A549 (cell line): Measurements from ENCODE around the gene CTIF. TPM values are rescaled to one million over a fixed set of nuclear protein-coding genes. Genes with fewer than 3 reads are reported as not detected.

Experiments
- ATAC-seq, 2 experiments: fragments of 200-7000 bp in 1 of 2; fragments of >200 bp in 1 of 2; cut with Nextera tagmentation in 1 of 2; cut with Tn5 transposase in 1 of 2; 3 replicates each; pipeline versions ENCODE4 v1.8.0 to v1.9.1; 2018 to 2020; ENCODE audit warnings: mild to moderate bottlenecking in 1 of 2, moderate library complexity in 1 of 2
- CTCF ChIA-PET: fragments of 300-600 bp; sonication (Branson Sonifier 250); formaldehyde crosslinking; extraction: SDS; loops from one replicate; lab custom pipeline; 2021; ENCODE audit warnings: antibody characterized with exemption, inconsistent platforms; lab: Yijun Ruan, JAX
- POLR2A ChIA-PET: fragments of 350-600 bp; formaldehyde crosslinking; extraction: SDS; loops from one replicate; lab custom pipeline; 2021; ENCODE audit warnings: antibody characterized with exemption, inconsistent platforms; lab: Yijun Ruan, JAX
- DNase-seq, 2 experiments: peaks; one replicate each; pipeline versions ENCODE4 v3.0.0 to v3.0.0-alpha.2; 2011 to 2016; ENCODE audit warnings: low read depth in 1 of 2, low spot score in 1 of 2
- FAIRE-seq: peaks from 2 replicates; lab custom pipeline; 2011; peaks lifted over from hg19 to GRCh38; lab: Jason Lieb, UNC
- H3K27ac ChIP-seq, 2 experiments: fragments of >200 bp; sonication (Bioruptor Twin); formaldehyde crosslinking; 3 replicates each; pipeline ENCODE4 v1.5.1; 2016 to 2017
- H3K4me1 ChIP-seq: fragments of >200 bp; sonication (Bioruptor Twin); formaldehyde crosslinking; 3 replicates; pipeline ENCODE4 v1.6.1; 2016
- H3K4me2 ChIP-seq: fragments of >200 bp; sonication (Bioruptor Twin); formaldehyde crosslinking; 3 replicates; pipeline ENCODE4 v1.6.1; 2016
- H3K4me3 ChIP-seq: fragments of >200 bp; sonication (Bioruptor Twin); formaldehyde crosslinking; 3 replicates; pipeline ENCODE4 v1.5.1; 2016
- H3K9me3 ChIP-seq: fragments of >200 bp; sonication (Bioruptor Twin); formaldehyde crosslinking; 3 replicates; pipeline ENCODE4 v1.6.1; 2016
- EHMT2 ChIP-seq: fragments of 200-600 bp; sonication (generic); IDR thresholded peaks from 2 replicates; pipeline ENCODE4 v1.6.1; 2016; ENCODE audit warnings: antibody characterized with exemption, low read depth, mild to moderate bottlenecking, moderate library complexity
- EP300 ChIP-seq, 2 experiments: fragments of >200 bp; sonication (Bioruptor Twin); formaldehyde crosslinking; IDR thresholded peaks; 2 replicates in 1 of 2; 3 replicates in 1 of 2; pipeline ENCODE4 v1.6.1; 2016 to 2017
- HDAC2 ChIP-seq: fragments of 200-600 bp; sonication (generic); IDR thresholded peaks from 2 replicates; pipeline ENCODE4 v1.6.1; 2016
- HOXB13 ChIP-seq: fragments of 250-450 bp; sonication (Bioruptor Pico); IDR thresholded peaks from 2 replicates; pipeline ENCODE4 v1.5.0; 2020; ENCODE audit warnings: low read depth, mild to moderate bottlenecking, moderate library complexity
- JUN ChIP-seq, 2 experiments: fragments of >200 bp; sonication (Bioruptor Twin); formaldehyde crosslinking; IDR thresholded peaks; 2 replicates in 1 of 2; 3 replicates in 1 of 2; pipeline ENCODE4 v1.6.1; 2016 to 2017
- KDM1A ChIP-seq: fragments of 200-600 bp; sonication (generic); IDR thresholded peaks from 2 replicates; pipeline ENCODE4 v1.6.1; 2016; ENCODE audit warnings: low read depth, mild to moderate bottlenecking
- MAFK ChIP-seq: fragments of 450-650 bp; IDR thresholded peaks from 2 replicates; pipeline ENCODE4 v1.6.1; 2014; ENCODE audit not compliant: partially characterized antibody
- NR3C1 ChIP-seq: fragments of >200 bp; sonication (Bioruptor Twin); formaldehyde crosslinking; IDR thresholded peaks from 3 replicates; pipeline ENCODE4 v1.6.1; 2017
- PHF8 ChIP-seq: fragments of 200-600 bp; sonication (generic); IDR thresholded peaks from 2 replicates; pipeline ENCODE4 v1.6.1; 2016; ENCODE audit warnings: low read depth, mild to moderate bottlenecking, antibody characterized with exemption, moderate library complexity, borderline replicate concordance
- POLR2A ChIP-seq: IDR thresholded peaks from 2 replicates; pipeline ENCODE4 v1.6.1; 2012; ENCODE audit warnings: mild to moderate bottlenecking, low read length
- POLR2AphosphoS2 ChIP-seq: conservative IDR thresholded peaks from 2 replicates; pipeline ENCODE4 v1.6.1; 2012; ENCODE audit warnings: low read length, improper control_type of control experiment, inconsistent platforms
- RAD21 ChIP-seq, 2 experiments: fragments of >200 bp in 1 of 2; sonication (Bioruptor Twin) in 1 of 2; formaldehyde crosslinking in 1 of 2; IDR thresholded peaks in 1 of 2; conservative IDR thresholded peaks in 1 of 2; 2 replicates in 1 of 2; 3 replicates in 1 of 2; pipeline ENCODE4 v1.6.1; 2012 to 2018; ENCODE audit warnings: inconsistent platforms in 1 of 2
- RNF2 ChIP-seq: fragments of 200-600 bp; sonication (generic); IDR thresholded peaks from 2 replicates; pipeline ENCODE4 v1.6.1; 2016; ENCODE audit warnings: low read depth, mild to moderate bottlenecking, antibody characterized with exemption, moderate library complexity, borderline replicate concordance
- SMC3 ChIP-seq: fragments of >200 bp; sonication (Bioruptor Twin); formaldehyde crosslinking; IDR thresholded peaks from 3 replicates; pipeline ENCODE4 v1.6.1; 2018; ENCODE audit warnings: inconsistent platforms
- ZC3H11A ChIP-seq: fragments of 450-650 bp; IDR thresholded peaks from 2 replicates; pipeline ENCODE4 v1.6.1; 2014; ENCODE audit warnings: antibody characterized with exemption, mild to moderate bottlenecking
- WGBS: methylation state at CpG from one replicate; pipeline ENCODE4 v1.1.6; 2017; ENCODE audit errors: missing lambda C conversion rate; 5-methylcytosine and 5-hydroxymethylcytosine counted together
- polyA plus RNA-seq, 4 experiments: library from polyadenylated mRNA; depleted of rRNA in 3 of 4; stranded (reverse); fragments of >200 nt; fragmentation: RNase III in 1 of 4; extraction: RNeasy Plus Mini Kit Qiagen cat#74134 plus additional on column Dnase treatment in 1 of 4; gene quantifications; 2 replicates in 3 of 4; 3 replicates in 1 of 4; pipeline ENCODE4 v1.2.3, GENCODE V29; 2011 to 2017
- TF ChIP-seq, protein P1 (sequence below): fragments of 450-650 bp; IDR thresholded peaks from 2 replicates; pipeline ENCODE4 v1.6.1; 2014; ENCODE audit warnings: antibody characterized with exemption
- TF ChIP-seq, protein P2 (sequence below): fragments of 200-600 bp; sonication (generic); IDR thresholded peaks from 2 replicates; pipeline ENCODE4 v1.6.1; 2016; ENCODE audit warnings: antibody characterized with exemption, mild to moderate bottlenecking, moderate library complexity
- TF ChIP-seq, protein P3 (sequence below): fragments of >200 bp; sonication (Bioruptor Twin); formaldehyde crosslinking; IDR thresholded peaks from 3 replicates; pipeline ENCODE4 v1.5.1; 2016
- TF ChIP-seq, protein P4 (sequence below): IDR thresholded peaks from 2 replicates; pipeline ENCODE4 v1.6.1; 2012; ENCODE audit warnings: low read depth, borderline replicate concordance
- TF ChIP-seq, protein P5 (sequence below): IDR thresholded peaks from 2 replicates; pipeline ENCODE4 v1.6.1; 2012
- TF ChIP-seq, protein P6 (sequence below): fragments of >200 bp; sonication (Bioruptor Twin); formaldehyde crosslinking; IDR thresholded peaks from 2 replicates; pipeline ENCODE4 v1.6.1; 2016
- TF ChIP-seq, protein P7 (sequence below): IDR thresholded peaks from 2 replicates; pipeline ENCODE4 v1.6.1; 2012

Gene CTIF
- polyA plus RNA-seq, 2 of the 4 experiments (the other 2 are of a cell fraction): 17.0 to 24.7 TPM

DNA sequence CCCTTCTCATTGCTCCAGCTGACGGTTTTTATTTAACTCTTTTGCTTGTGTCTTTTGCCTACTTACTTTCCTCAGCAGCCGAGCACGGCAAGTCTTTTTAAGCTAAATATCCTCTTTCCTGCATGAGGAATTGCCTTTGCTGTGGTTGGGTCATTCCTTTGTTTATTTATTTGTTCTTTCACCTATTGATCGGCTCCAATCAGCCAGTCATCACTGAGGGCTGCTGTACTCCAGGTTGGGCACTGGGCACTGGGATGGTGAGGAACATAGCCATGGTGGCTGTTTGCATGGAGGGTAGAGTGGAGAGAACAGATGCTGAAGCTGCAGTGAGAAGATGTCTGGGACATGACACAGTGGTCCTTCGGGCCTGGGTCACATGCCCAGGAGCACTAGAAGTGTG is 105.2 kb downstream of the CTIF start (continued):
- TF ChIP-seq PHF8 (no peak), SMC3 (no peak), HOXB13 (CRISPR knock-in tag) (no peak), JUN (IDR thresholded peaks at IDR 0.05) (no peak), EHMT2 (no peak), HDAC2 (no peak)

DNA sequence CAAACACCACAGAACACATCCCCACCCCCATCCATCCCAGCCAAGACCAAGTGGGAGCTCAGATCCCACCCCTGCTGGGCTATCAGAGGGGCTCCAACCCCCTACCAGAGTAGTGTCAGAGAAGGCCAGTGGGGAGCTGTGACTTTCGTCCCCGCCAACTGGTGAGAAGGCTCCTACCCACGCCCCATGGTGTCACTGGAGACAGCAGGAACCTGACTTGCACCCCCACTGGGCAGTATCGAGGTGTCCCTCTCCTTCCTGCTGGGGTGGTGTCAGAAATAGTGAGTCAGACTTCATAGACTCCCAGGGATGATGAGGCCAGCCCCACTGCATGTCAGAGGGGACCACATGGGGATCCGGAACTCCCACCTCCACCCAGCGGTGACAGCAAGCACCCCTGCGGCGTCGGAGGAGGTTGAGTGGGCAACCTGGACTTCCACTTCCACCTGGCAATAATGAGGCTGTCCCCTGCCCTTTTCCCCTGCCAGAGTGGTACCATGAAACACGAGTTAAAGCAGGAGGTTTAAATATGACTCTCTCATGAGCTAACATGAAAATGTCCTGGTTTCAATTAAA is 106.7 kb downstream of the CTIF start:
- no peak overlapping the region for H3K27ac ChIP-seq
- ChIA-PET POLR2A (no interaction called here), CTCF (no interaction called here)
- no peak for DNase-seq
- FAIRE-seq: no peak
- no peak overlapping the region for H3K4me2 ChIP-seq
- H3K9me3 ChIP-seq: no peaks in the 10 kb centered on the region
- no peak for ATAC-seq
- 96% methylated on average over 4 of the region's 10 CpGs for WGBS
- TF ChIP-seq RNF2 (no peak), ZC3H11A (no peak), JUN (IDR thresholded peaks at IDR 0.05) (no peak), MAFK (no peak), POLR2AphosphoS2 (no peak), PHF8 (no peak), NR3C1 (no peak)
- TF ChIP-seq, protein P1, sequence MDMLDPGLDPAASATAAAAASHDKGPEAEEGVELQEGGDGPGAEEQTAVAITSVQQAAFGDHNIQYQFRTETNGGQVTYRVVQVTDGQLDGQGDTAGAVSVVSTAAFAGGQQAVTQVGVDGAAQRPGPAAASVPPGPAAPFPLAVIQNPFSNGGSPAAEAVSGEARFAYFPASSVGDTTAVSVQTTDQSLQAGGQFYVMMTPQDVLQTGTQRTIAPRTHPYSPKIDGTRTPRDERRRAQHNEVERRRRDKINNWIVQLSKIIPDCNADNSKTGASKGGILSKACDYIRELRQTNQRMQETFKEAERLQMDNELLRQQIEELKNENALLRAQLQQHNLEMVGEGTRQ: no peak
- TF ChIP-seq, protein P2, sequence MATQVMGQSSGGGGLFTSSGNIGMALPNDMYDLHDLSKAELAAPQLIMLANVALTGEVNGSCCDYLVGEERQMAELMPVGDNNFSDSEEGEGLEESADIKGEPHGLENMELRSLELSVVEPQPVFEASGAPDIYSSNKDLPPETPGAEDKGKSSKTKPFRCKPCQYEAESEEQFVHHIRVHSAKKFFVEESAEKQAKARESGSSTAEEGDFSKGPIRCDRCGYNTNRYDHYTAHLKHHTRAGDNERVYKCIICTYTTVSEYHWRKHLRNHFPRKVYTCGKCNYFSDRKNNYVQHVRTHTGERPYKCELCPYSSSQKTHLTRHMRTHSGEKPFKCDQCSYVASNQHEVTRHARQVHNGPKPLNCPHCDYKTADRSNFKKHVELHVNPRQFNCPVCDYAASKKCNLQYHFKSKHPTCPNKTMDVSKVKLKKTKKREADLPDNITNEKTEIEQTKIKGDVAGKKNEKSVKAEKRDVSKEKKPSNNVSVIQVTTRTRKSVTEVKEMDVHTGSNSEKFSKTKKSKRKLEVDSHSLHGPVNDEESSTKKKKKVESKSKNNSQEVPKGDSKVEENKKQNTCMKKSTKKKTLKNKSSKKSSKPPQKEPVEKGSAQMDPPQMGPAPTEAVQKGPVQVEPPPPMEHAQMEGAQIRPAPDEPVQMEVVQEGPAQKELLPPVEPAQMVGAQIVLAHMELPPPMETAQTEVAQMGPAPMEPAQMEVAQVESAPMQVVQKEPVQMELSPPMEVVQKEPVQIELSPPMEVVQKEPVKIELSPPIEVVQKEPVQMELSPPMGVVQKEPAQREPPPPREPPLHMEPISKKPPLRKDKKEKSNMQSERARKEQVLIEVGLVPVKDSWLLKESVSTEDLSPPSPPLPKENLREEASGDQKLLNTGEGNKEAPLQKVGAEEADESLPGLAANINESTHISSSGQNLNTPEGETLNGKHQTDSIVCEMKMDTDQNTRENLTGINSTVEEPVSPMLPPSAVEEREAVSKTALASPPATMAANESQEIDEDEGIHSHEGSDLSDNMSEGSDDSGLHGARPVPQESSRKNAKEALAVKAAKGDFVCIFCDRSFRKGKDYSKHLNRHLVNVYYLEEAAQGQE: no peak
- TF ChIP-seq, protein P3, sequence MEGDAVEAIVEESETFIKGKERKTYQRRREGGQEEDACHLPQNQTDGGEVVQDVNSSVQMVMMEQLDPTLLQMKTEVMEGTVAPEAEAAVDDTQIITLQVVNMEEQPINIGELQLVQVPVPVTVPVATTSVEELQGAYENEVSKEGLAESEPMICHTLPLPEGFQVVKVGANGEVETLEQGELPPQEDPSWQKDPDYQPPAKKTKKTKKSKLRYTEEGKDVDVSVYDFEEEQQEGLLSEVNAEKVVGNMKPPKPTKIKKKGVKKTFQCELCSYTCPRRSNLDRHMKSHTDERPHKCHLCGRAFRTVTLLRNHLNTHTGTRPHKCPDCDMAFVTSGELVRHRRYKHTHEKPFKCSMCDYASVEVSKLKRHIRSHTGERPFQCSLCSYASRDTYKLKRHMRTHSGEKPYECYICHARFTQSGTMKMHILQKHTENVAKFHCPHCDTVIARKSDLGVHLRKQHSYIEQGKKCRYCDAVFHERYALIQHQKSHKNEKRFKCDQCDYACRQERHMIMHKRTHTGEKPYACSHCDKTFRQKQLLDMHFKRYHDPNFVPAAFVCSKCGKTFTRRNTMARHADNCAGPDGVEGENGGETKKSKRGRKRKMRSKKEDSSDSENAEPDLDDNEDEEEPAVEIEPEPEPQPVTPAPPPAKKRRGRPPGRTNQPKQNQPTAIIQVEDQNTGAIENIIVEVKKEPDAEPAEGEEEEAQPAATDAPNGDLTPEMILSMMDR: no peak
- TF ChIP-seq, protein P4, sequence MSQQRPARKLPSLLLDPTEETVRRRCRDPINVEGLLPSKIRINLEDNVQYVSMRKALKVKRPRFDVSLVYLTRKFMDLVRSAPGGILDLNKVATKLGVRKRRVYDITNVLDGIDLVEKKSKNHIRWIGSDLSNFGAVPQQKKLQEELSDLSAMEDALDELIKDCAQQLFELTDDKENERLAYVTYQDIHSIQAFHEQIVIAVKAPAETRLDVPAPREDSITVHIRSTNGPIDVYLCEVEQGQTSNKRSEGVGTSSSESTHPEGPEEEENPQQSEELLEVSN: no peak
- TF ChIP-seq, protein P5, sequence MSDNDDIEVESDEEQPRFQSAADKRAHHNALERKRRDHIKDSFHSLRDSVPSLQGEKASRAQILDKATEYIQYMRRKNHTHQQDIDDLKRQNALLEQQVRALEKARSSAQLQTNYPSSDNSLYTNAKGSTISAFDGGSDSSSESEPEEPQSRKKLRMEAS: no peak
- TF ChIP-seq, all 56 proteins: peak for 0
- Histone ChIP-seq H3K4me3 (no peak overlapping the region), H3K4me1 (no peaks in the 10 kb centered on the region)

DNA sequence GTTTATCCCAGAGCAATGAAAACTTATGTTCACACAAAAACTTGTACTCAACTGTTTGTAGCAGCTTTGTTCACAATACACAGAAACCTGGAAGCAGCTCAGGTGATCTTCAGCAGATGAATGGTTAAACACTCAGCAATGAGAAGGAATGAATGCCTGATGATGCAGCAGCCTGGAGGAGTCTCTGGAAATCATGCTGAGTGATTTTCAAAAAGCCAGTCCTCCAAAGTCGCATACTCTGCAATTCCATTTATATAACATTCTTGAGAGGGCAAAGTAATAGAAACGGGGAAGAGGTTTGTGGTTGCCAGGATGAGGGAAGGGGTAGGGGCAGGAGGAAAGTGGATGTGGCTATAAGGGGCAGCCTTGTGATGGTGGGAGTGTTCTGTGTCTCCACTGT is 108.1 kb downstream of the CTIF start:
- DNase-seq (no peak), ATAC-seq (no peak), FAIRE-seq (no peak)
- H3K4me3 ChIP-seq: no peak overlapping the region
- CTCF ChIA-PET: no interaction called here
- no peaks in the 10 kb centered on the region for H3K4me1 ChIP-seq
- no peak overlapping the region for H3K27ac ChIP-seq
- H3K9me3 ChIP-seq: no peaks in the 10 kb centered on the region
- H3K4me2 ChIP-seq: no peak overlapping the region
- 90% methylated on average over 2 of the region's 2 CpGs for WGBS
- POLR2A ChIA-PET: no interaction called here
- no peak for TF ChIP-seq EP300 (IDR thresholded peaks at IDR 0.05)
- TF ChIP-seq ZC3H11A: no peak
- no peak for TF ChIP-seq KDM1A
- no peak for TF ChIP-seq POLR2A
- no peak for TF ChIP-seq RAD21 (conservative IDR thresholded peaks at IDR 0.05 in 1 of 2, IDR thresholded peaks at IDR 0.05 in 1 of 2)
- TF ChIP-seq MAFK: no peak
- no peak for TF ChIP-seq RNF2
- TF ChIP-seq, protein P6, sequence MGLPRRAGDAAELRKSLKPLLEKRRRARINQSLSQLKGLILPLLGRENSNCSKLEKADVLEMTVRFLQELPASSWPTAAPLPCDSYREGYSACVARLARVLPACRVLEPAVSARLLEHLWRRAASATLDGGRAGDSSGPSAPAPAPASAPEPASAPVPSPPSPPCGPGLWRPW: no peak
- TF ChIP-seq, protein P7, sequence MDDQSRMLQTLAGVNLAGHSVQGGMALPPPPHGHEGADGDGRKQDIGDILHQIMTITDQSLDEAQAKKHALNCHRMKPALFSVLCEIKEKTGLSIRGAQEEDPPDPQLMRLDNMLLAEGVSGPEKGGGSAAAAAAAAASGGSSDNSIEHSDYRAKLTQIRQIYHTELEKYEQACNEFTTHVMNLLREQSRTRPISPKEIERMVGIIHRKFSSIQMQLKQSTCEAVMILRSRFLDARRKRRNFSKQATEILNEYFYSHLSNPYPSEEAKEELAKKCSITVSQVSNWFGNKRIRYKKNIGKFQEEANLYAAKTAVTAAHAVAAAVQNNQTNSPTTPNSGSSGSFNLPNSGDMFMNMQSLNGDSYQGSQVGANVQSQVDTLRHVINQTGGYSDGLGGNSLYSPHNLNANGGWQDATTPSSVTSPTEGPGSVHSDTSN: no peak
- TF ChIP-seq, protein P2: no peak
